Left lung (tissue), 10 donors: ENCODE results near the gene FTO. TPM values are rescaled to one million over a fixed set of nuclear protein-coding genes. Genes with fewer than 3 reads are reported as not detected.

ENCODE experiments used
- ATAC-seq: fragments of 200-7000 bp; cut with Tn5 transposase; one replicate; pipeline ENCODE4 v1.9.1; 2020; ENCODE audit warnings: moderate library complexity
- DNase-seq, 4 donors: peaks; one replicate each; pipeline ENCODE4 v3.0.0-alpha.2; 2013 to 2020
- H3K27ac ChIP-seq, 2 donors: fragments of 200-600 bp; sonication (generic) in 1 of 2; one replicate each; pipeline versions ENCODE4 v1.5.0 to v1.8.0; 2020 to 2021
- H3K27me3 ChIP-seq, 2 donors: fragments of 200-600 bp; sonication (generic) in 1 of 2; one replicate each; pipeline versions ENCODE4 v1.5.0 to v1.8.0; 2020 to 2021
- H3K36me3 ChIP-seq, 2 donors: fragments of 200-600 bp; sonication (generic) in 1 of 2; one replicate each; pipeline versions ENCODE4 v1.5.0 to v1.8.0; 2020 to 2021
- H3K4me1 ChIP-seq, 2 donors: fragments of 200-600 bp; one replicate each; pipeline ENCODE4 v1.8.0; 2021
- H3K4me3 ChIP-seq, 2 donors: fragments of 200-600 bp; sonication (generic) in 1 of 2; one replicate each; pipeline versions ENCODE4 v1.5.0 to v1.8.0; 2020 to 2021; ENCODE audit warnings: mild to moderate bottlenecking in 1 of 2
- H3K9me3 ChIP-seq, 2 donors: fragments of 200-600 bp; sonication (generic) in 1 of 2; one replicate each; pipeline versions ENCODE4 v1.5.0 to v1.8.0; 2020 to 2021
- intact Hi-C, 2 donors: fragments of 100-400 bp; cut with DNase I; formaldehyde crosslinking; loops; one replicate each; pipeline versions ENCODE4 v1.11.2 to v1.14.2; 2022
- polyA plus RNA-seq, 6 donors: library from polyadenylated mRNA; unstranded; fragments of 120-200 nt; gene quantifications; one replicate each; pipeline ENCODE4 v1.2.1, GENCODE V29; 2013; ENCODE audit not compliant: insufficient read length in 6 of 6
- total RNA-seq, 2 donors: library from RNA; stranded (reverse); fragmentation: NEBNext Ultra II Directional; extraction: Animal tissue kit (Norgen Biotek cat#: 25700); gene quantifications; one replicate each; pipeline ENCODE4 v1.2.1, GENCODE V29; 2021
- TF ChIP-seq, protein P1 (sequence below), 2 donors: fragments of 200-600 bp; sonication (generic) in 1 of 2; IDR thresholded peaks; one replicate each; pipeline versions ENCODE4 v1.5.0 to v1.8.0; 2021; ENCODE audit warnings: antibody characterized with exemption in 2 of 2
- donor health status: DM: no; HTN: yes; CAD: no.
- donor health status: DM: no; HTN: no; CAD: no.

Gene FTO
- total and polyA plus RNA-seq, 8 donors = 69.0 to 99.6 (median 90.7) TPM

DNA sequence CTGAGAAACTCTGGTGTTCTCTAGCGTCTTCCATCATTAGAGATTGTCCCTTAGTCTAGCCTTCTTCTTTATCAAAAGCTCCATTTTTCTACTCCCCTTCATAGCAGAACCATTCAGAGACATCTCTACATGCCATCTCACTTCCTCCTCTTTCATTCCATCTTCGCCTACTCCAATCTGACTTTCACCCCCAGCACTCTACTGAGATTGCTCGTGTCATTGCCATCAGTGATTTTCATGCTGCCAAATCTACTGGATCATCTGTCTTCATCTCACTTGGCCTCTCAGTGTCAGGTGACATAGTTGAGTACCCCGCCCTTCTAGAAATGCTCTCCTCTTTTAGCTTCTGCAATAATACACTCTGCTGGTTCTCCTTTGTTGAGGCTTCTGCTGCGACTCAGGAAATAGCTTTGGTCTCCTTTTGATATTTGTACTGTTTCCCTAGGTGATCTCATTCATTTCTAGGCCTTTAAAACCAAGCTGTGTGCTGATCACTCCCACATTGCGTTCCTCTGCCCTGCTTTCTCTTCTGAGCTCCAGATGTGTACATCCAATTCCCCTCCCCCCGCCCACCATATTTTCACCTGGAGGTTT, 119.1 kb downstream of the FTO start:
- DNase-seq = no peak
- ATAC-seq = no peak
- TF ChIP-seq, protein P1, sequence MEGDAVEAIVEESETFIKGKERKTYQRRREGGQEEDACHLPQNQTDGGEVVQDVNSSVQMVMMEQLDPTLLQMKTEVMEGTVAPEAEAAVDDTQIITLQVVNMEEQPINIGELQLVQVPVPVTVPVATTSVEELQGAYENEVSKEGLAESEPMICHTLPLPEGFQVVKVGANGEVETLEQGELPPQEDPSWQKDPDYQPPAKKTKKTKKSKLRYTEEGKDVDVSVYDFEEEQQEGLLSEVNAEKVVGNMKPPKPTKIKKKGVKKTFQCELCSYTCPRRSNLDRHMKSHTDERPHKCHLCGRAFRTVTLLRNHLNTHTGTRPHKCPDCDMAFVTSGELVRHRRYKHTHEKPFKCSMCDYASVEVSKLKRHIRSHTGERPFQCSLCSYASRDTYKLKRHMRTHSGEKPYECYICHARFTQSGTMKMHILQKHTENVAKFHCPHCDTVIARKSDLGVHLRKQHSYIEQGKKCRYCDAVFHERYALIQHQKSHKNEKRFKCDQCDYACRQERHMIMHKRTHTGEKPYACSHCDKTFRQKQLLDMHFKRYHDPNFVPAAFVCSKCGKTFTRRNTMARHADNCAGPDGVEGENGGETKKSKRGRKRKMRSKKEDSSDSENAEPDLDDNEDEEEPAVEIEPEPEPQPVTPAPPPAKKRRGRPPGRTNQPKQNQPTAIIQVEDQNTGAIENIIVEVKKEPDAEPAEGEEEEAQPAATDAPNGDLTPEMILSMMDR (IDR thresholded peaks at IDR 0.05) = no peak
- H3K4me3 ChIP-seq = no peak overlapping the region
- peaks cover 0 to 11% of the 10 kb centered on the region in 2 donors for H3K36me3 ChIP-seq
- intact Hi-C loops = no loop called here
- no peaks in the 10 kb centered on the region for H3K9me3 ChIP-seq
- no peaks in the 10 kb centered on the region for H3K27me3 ChIP-seq
- H3K27ac ChIP-seq = no peak overlapping the region
- no peaks in the 10 kb centered on the region for H3K4me1 ChIP-seq

DNA sequence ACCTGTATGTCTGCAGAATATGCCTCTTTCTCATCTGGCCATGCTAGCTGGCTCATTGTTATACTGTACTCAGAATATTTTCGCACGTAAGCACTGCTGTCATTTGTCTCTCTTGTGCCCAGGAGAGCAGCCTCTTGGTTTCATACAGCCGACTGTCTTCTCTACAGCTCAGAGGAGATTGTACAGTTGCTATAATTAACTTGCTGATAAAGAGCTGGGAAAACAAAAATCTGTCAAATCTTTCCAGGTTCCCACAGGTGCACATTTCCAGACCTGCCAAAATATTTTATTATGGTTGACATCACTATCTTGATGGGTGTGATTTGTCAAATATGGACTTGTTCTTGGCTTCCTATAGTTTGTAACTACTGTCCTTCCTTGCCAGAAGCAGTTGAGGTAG, 122.7 kb downstream of the FTO start:
- H3K4me1 ChIP-seq = no peaks in the 10 kb centered on the region
- intact Hi-C loops = no loop called here
- DNase-seq (no peak), ATAC-seq (no peak)
- H3K4me3 ChIP-seq = no peak overlapping the region
- no peaks in the 10 kb centered on the region for H3K27me3 ChIP-seq
- H3K9me3 ChIP-seq = no peaks in the 10 kb centered on the region
- TF ChIP-seq, protein P1 (IDR thresholded peaks at IDR 0.05) = no peak
- peaks cover 0 to 11% of the 10 kb centered on the region in 2 donors for H3K36me3 ChIP-seq
- no peak overlapping the region for H3K27ac ChIP-seq

DNA sequence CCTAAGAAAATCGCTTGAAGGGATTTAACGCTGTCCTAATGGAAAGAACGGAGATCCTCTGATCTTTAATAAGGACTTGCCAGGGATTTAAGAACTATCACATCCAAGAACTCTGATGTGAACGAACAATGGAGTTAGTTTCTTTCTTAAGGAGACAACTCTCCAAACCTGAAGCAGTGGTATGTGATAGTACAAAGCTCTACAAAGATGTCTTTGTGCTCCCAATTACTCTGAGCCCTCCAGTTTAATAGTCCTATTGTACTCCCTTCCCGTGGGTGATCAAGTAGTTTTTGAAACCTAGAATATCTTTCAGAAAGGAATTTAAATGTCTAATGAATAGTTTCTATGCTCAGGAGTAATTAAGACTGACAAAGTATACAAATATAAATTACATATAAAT, 123.8 kb downstream of the FTO start:
- TF ChIP-seq, protein P1 (IDR thresholded peaks at IDR 0.05) = no peak
- intact Hi-C loops = no loop called here
- Histone ChIP-seq H3K36me3 (peaks cover 0 to 11% of the 10 kb centered on the region in 2 donors), H3K4me3 (no peak overlapping the region), H3K4me1 (no peaks in the 10 kb centered on the region), H3K27ac (no peak overlapping the region), H3K9me3 (no peaks in the 10 kb centered on the region), H3K27me3 (no peaks in the 10 kb centered on the region)
- DNase-seq (no peak), ATAC-seq (no peak)

DNA sequence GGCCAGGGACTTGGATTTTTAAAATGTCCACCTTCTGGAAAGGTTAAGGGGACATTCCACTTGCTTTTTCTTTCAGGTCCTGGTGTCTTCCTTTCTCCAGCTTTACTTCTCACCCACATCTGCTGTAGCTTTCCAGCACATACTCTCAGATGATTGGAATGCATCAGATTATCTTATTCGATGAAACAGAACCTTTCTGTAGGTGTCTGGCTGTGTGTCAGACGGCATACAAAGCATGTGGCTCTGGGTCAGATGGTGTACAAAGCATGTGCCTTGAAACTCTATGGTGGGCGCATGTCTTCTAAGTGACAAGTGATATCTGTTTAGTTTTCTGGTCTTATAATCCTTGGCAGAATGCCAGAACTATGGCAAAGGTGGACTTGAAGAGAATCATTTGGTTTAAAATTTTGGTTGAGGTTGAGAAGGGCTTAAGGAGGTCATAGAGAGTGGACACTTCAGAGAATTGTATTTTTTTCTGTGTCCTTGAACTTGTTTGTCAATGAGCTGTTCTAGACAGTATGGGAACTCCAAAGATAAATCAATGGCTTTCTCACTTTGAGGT, 125.3 kb downstream of the FTO start:
- intact Hi-C loops = no loop called here
- H3K9me3 ChIP-seq = no peaks in the 10 kb centered on the region

DNA sequence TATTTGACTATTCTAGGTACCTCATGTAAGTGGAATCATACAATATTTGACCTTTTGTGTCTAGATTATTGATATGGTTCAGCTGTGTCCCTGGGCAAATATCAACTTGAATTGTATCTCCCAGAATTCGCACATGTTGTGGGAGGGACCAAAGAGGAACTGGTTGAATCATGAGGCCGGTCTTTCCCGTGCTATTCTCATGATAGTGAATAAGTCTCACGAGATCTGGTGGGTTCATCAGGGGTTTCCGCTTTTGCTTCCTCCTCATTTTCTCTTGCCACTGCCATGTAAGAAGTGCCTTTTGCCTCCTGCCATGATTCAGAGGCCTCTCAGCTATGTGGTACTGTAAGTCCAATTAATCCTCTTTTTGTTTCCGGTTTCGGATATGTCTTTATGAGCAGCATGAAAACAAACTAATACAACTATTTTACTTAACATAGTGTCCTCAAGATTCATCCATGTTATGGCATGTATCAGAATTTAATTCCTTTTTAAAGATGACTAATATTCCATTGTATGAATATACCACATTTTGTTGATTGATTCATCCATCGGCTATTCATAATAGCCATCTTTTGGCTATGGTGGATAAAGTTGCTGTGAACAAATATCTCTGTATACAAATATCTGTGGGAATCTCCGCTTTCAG, 129.1 kb downstream of the FTO start:
- no peaks in the 10 kb centered on the region for H3K36me3 ChIP-seq
- H3K27me3 ChIP-seq = no peaks in the 10 kb centered on the region
- no peaks in the 10 kb centered on the region for H3K4me1 ChIP-seq
- ATAC-seq (no peak), DNase-seq (no peak)
- intact Hi-C loops = no loop called here
- H3K27ac ChIP-seq = no peak overlapping the region
- TF ChIP-seq, protein P1 (IDR thresholded peaks at IDR 0.05) = no peak
- H3K4me3 ChIP-seq = no peak overlapping the region
- H3K9me3 ChIP-seq = no peaks in the 10 kb centered on the region

More for the DNA sequence above, 125.3 kb downstream of the FTO start:
- TF ChIP-seq, protein P1 (IDR thresholded peaks at IDR 0.05) = no peak
- Histone ChIP-seq H3K27ac (no peak overlapping the region), H3K36me3 (peaks cover 0 to 11% of the 10 kb centered on the region in 2 donors), H3K4me1 (no peaks in the 10 kb centered on the region), H3K4me3 (no peak overlapping the region), H3K27me3 (no peaks in the 10 kb centered on the region)
- DNase-seq (no peak), ATAC-seq (no peak)
